ENCODE measurements around the gene DDX17.

GRCh38 chr22:38523479-38523878, 17.4 kb upstream of the DDX17 start:
- no peak for TF ChIP-seq CTCF (conservative IDR thresholded peaks at IDR 0.05)
- TF ChIP-seq ZFX (IDR thresholded peaks at IDR 0.05): no peak
